HG02938 (cell line): ENCODE measurements around the gene MAGI2.

Experiments used
- ATAC-seq: cut with Tn5 transposase; IDR thresholded peaks from one replicate; pipeline ENCODE4 v1.9.1; 2021; ENCODE audit warnings: mild to moderate bottlenecking, moderate library complexity; ENCODE audit not compliant: unreplicated experiment

The MAGI2 gene

DNA sequence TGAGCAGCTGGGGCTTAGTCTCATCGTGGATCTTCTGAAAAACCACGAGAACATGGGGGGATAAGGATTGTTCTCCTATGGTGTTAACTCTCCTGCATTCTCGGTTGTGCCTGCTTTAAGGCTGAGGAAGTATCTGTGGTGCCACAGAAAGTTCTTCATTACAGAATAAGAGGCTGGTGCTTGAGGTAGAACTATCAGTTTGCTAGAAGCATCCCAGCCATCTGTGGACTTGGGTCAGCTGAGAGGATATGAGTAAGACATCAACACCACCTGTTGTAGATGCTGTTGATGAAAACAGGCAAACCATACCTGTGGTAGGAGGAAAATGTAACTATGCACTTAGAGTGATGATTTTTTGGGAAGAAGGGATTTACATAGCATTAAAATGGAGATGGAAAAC is 1238.3 kb downstream of the MAGI2 start:
- no peak for ATAC-seq

DNA sequence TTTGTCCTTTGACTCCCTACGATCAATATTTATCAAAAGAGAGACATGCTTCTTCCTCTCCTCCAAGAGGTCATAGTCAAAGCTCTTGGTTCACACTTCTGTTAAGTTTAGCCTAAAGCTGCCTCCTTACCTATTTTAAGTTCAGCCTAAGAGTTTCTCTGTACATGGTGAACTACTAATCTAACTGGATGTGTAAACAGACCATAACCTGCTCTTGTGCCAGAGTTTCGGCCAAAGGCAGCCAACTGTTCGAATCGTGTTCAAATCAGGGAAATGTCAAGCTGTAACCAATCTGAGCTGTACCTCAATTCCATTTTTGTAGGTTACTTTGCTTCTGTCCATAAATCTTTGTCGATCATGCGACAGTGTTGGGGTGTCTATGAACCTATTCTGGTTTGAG is 1240.1 kb downstream of the MAGI2 start:
- no peak for ATAC-seq

DNA sequence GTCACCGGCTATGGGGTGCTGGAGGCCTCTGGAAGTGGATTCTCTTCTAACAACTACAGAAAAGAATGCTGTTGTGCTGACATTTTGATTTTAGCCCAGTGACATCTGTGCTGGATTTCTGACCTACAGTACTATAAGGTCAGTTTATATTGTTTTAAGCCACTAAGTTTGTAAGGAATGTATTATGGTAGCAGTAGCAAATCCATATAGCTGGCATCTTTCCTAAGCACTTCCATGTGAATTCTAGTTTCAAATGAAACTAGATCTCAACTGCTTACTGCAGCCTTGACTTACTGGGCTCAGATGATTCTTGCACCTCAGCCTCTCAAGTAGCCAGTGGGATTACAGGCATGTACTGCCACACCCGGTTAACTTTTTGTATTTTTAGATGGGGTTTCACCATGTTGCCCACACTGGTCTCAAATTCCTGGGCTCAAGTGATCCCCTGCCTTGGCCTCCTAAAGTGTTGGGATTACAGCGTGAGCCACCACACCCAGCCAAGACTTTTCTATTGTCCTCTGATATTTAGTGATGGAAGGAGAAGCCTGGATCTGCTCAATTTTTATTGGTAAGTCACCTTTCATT is 1240.9 kb downstream of the MAGI2 start:
- ATAC-seq, result no peak

DNA sequence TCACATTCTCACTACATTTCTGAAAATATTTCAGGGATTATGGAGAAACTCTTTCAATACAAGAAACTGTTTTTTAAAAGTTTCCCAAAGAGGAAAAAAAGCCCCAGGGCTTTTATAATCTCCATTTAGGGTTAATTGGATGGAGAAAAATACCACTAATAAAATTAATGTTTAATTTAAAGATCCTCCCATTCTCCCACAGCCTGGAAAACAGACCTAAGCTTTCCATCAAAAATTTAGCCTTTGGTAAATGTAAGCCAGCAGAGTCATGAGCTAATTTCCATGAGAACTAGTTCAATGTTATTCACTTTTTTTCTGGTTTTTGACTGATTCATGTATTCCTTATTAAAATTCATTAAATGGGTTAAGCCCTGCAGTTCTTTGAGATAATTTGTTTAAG is 1246.2 kb downstream of the MAGI2 start:
- no peak for ATAC-seq

DNA sequence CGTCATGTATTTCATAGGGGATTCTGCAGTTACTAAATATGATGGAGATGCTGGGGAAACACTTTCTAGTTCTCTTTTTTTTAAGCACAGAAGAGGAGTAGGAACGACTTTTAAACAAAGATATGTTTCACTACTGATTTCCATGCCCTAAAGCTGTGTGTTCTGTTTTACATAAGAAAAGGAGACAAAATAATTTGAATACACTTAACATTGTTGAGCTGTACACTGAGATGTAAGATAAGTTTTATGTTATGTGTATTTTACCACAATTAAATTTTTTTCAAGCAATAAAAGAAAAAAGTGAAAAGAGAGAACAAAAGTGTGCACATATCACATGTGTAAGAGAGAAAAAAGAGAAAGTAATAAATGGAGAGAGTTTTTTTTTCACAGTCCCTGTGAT is 1246.7 kb downstream of the MAGI2 start:
- no peak for ATAC-seq

DNA sequence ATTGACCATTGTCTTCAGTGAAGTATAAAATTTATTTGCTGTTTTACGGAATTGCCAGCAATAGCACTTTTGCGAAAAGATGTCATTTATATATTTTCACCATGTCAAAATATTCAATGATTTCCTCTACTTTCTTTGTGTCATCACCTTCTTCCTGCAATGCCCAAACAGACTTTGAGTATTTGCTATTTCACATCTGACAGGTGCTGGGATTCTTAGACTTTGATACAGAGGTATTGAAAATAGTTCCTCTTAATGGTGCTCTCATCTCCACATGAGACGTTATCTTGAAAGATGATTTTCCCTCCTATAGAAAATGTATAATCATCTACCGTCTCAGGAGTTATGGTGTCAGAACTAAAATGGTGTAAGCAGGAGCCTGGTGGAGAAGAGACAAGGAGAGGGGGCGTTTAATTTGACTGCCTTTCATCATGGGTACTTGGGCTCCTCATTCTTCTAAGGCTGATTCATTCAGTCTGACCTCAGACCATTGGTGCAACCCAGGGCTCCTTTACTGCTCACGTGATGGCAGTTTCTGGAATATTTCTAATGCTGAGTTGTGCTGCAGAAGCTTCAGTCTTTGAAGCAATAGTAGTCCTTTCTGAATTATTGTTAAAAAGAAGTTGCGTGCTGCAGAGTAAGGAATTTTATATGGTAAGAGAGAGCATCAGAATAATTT is 1250.3 kb downstream of the MAGI2 start:
- no peak for ATAC-seq

DNA sequence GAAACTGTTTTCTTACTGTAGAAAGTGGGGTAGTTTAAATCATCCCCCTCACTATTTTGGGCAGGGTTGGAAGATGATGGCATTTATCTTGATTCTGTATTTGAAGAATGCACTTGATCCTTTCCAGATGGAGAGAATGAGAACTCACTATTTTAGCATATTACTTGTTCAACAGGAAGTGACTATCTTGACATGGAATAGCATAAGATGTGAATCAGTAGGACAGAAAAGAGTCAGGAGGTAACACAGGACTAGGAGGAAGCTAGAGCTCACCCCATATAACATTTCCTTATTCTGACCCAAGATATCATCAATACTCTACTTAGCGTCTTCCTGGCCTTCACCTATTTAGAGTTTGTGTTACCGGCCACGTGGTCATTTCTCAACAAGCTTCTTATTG is 1254.7 kb downstream of the MAGI2 start:
- no peak for ATAC-seq

- peak; percentile 55 for ATAC-seq
Measured at GRCh38 chr7:78197447-78197846, 1256.0 kb downstream of the MAGI2 start.

- no peak for ATAC-seq
Measured at GRCh38 chr7:78195281-78195680, 1258.2 kb downstream of the MAGI2 start.

DNA sequence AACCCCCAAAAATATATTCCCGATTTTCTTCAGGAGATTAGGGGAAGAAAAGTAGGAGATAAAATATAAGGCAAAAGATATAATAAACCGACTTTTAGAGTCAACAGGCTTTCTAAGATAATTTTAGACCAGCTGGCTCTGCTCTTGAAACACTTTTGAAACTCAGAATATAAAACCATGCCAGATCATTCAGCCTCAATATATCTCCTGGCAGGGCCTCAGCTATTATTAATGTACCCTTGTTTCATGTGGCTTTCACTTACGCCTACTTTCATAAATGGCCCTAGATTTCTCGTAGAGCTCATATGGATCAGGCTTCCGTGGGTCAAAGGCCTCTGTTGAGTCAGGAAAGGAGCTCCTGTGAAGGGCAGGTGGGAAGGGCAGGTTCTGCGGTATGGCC is 1258.9 kb downstream of the MAGI2 start:
- ATAC-seq, result no peak

GRCh38 chr7:78191475-78192079 is 1261.9 kb downstream of the MAGI2 start:
- ATAC-seq, result no peak

- no peak for ATAC-seq
Measured at GRCh38 chr7:78189762-78190161, 1263.7 kb downstream of the MAGI2 start.

- ATAC-seq, result no peak
Measured at GRCh38 chr7:78185149-78185745, 1268.2 kb downstream of the MAGI2 start.

DNA sequence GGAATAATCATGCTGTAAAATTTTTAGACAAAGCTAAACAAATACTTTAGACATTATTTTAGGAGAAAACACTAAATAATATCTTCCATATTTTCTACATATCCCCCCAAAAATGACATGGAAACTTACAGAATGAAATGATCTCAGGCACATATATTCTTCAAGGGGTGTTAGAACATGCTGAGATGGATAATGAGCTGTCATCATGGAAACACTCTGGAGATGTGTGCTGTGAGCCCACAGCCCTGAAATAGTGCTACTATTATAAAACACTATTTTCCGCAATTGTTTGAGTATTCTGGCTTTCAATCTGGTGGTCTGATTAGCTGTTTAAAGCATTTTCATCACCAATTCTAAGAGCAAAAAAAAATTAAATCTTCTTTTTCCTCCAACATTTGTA is 1269.2 kb downstream of the MAGI2 start:
- no peak for ATAC-seq

- ATAC-seq, result no peak
Measured at GRCh38 chr7:78179827-78180477, 1273.5 kb downstream of the MAGI2 start.

DNA sequence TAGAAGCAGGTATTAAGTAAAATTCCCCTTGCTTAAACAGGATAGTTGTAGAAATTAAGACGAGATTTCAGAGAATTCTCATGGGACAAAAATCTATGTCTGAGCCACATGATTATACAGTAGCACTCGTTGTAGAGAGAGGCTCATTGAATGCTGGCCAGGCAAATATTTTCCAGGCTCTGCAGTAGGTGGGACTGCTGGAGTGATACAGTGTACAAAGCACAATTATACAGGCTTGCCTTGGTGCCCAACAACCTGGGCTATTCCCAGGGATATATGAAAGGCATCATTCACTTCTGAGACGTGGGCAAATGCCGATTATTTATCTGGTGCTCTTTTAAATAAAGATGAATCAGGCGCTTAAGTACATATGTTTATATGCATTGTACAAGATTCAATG is 1274.3 kb downstream of the MAGI2 start:
- no peak for ATAC-seq

GRCh38 chr7:78178319-78178718 is 1275.1 kb downstream of the MAGI2 start:
- no peak for ATAC-seq

GRCh38 chr7:78176171-78176570 is 1277.3 kb downstream of the MAGI2 start:
- ATAC-seq, result no peak

- no peak for ATAC-seq
Measured at GRCh38 chr7:78175330-78176100, 1278.0 kb downstream of the MAGI2 start.

- no peak for ATAC-seq
Measured at GRCh38 chr7:78173666-78174065, 1279.8 kb downstream of the MAGI2 start.
